ENCODE data around the gene SOBP.
A peak's percentile ranks its signal among the peaks of the same experiment; 100 is the strongest.

The SOBP gene

GRCh38 chr6:107662333-107662732 lies 172.4 kb downstream of the SOBP start:
- no peak for DNase-seq

DNA sequence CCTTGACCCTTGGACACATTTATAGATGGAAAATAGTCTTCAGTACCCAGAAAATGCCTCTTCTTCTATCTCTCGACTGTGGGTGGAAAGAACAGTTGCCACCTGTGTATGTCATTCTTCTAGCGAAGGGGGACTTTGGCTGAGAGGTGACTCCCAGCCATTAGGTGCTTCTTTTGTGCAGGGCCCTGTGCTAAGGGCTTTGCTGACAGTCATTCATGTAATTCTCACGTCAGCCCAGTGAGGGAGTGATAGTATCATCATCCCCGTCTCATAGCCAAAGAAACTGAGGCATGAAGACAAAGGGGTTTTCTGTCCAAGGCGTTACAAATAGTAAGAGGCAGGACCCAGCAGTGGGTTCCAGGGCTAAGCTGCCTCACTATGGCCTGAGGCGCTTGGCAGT lies 173.4 kb downstream of the SOBP start:
- DNase-seq = no peak

DNA sequence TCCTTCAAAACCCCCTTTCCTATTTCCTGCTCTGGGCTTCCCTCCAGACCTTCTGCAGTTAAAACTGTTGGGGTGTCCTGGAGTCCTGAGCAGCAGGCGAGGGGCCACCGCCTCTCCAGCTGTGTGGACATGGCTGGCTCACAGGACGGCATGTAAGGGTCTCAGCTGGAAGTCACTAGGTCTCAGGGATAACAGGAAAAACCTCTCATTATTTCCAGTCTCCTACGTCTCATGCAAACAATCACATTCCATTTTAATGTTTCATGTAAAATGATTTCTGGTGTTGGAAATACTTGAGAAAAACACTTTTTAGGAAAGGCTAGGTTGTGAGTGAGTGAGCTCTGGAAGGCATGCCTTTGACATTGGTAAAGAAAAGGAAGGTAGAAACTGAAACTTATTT lies 175.5 kb downstream of the SOBP start:
- DNase-seq = no peak

DNA sequence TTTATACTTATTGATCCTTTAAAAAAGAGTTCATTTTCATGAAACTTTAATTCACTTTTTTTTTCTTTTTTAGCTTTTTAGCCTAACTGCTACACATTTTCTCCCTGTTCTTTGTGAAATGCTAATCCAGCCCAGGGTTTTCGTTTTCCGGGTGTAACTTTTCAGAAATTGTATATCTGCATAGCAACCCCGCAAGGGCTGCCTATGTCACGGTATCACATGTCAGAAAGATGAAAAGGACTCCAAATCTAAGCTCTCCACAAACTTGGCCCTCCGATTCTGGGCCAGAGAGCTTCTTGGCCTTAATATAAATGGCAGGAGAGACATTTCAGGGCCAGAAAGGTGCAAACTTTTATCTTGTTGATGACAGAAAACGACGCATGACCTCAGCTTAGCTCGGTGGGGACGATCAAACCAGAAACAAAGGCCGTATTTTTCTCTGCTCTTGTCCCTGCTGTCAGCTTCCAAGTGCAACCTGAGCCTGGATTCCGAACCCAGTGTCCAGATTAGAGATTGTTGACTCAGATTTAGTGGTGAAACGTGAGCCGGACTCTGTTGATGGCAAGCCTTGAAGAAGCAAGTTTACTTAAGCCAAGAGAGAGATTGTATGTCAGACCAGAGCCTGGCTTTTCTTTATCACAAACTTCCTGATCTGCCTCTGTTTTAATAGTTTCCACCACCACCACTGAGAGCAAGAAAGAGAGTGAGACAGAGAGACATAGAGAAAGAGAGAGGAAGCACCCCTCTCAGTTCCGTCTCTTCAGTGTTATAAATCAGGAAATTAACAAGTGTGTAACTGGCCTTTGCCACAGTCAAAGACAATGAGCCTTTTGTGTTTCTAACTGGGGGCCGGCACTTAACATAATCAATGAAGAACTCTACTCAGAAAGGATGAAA lies 176.4 kb downstream of the SOBP start:
- no peak for DNase-seq

GRCh38 chr6:107666981-107667601 lies 177.2 kb downstream of the SOBP start:
- DNase-seq = no peak

- no peak for DNase-seq
These were observed 177.9 kb downstream of the SOBP start for GRCh38 chr6:107667790-107668189.

GRCh38 chr6:107668743-107669474 lies 179.0 kb downstream of the SOBP start:
- DNase-seq = no peak

- no peak for DNase-seq
These were observed 180.9 kb downstream of the SOBP start for GRCh38 chr6:107670792-107671199.

- DNase-seq = no peak
These were observed 183.2 kb downstream of the SOBP start for GRCh38 chr6:107673076-107673494.

DNA sequence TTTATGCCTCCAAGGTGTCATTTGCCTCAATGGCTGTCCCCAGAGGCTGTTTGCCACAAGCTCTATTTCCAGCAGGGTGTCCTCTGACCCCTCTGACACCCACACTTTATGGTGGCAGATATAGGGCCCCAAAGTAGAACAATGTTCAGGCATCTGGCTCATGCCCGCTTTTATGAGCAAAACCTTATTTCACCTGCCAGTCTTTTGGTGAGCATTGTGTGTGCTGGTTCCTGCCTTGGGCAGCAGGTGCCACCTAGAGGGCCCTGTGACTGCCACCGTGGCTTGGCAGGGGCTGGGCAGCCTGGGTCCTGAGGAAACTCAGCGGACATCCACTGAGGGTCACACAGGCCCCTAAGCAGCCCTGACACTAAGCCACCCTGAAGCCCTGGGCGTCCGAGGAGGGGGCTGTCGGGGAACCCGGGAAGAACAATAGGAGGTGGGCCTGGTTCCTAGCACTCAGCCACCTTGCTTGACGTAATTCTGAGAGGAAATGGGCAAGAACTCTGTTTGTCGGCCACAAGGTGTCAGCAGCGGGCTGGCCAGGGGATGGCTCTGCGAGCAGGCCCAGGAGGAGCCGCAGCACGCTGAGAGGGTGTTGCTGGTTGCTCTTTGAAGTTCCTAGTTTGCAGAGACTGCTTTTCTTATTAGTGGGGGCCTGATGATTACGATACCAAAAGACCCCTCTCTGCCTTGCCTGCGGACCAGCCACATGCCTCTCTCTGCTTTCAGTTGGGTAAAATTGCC lies 185.2 kb downstream of the SOBP start:
- DNase-seq = peak; percentile 84

GRCh38 chr6:107676042-107676441 lies 186.1 kb downstream of the SOBP start:
- DNase-seq = no peak

DNA sequence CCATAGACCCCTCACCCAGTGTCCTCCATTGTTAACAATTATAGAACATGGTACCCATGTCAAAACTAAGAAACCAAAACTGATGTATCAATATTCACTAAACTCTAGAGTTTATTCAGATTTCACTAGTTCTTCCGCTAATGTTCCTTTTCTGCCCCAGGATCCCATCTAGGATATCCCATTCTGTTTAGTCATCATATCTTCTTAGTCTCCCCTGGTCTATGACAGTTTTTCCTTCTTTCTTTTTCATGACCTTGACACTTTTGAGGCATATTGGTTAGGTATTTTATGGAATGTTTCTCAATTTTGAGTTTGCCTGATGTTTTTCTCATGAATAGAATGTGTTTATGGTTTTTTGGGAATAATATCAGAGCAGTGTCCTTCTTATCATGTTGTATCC lies 187.5 kb downstream of the SOBP start:
- no peak for DNase-seq

- DNase-seq = no peak
These were observed 189.5 kb downstream of the SOBP start for GRCh38 chr6:107679457-107679856.

GRCh38 chr6:107682721-107683120 lies 192.8 kb downstream of the SOBP start:
- no peak for DNase-seq

DNA sequence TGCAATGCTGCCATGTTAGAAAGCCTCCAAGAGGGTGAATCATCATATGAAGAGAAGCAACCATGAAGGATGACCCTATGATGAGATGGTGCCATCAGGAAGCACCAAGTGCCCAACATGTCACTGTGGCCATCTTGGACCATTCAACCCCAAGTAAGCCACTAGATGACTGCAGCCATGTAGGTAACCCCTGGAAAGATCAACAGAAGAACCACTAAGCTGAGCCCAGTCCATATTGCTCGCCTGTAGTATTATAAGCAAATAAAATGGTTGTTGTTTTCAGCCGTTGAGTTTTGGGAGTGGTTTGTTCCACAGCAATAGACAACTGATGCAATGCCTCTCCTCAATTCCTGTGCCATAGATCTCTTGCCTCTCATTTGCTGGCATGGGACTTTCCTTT lies 193.3 kb downstream of the SOBP start:
- DNase-seq = no peak

GRCh38 chr6:107684996-107685395 lies 195.1 kb downstream of the SOBP start:
- no peak for DNase-seq

DNA sequence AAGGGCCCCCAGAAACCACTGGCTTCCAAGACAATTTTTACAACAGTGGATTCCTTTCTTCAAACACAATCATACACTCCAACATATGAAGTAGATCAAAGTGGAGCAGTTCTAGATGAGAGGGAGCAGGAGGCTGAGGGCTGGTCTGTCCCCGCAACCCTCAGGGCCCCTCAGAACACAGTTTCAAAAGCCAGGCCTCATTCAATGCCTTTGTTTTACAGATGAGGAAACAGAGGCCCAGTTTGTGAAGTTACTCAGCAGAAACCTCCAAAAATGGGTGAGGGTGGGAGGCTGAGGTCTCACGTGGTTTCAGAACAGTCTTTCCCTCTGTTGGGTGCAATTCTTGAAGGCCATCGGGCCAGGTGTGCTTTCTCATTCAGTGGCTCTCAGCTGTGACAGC lies 199.3 kb downstream of the SOBP start:
- no peak for DNase-seq

DNA sequence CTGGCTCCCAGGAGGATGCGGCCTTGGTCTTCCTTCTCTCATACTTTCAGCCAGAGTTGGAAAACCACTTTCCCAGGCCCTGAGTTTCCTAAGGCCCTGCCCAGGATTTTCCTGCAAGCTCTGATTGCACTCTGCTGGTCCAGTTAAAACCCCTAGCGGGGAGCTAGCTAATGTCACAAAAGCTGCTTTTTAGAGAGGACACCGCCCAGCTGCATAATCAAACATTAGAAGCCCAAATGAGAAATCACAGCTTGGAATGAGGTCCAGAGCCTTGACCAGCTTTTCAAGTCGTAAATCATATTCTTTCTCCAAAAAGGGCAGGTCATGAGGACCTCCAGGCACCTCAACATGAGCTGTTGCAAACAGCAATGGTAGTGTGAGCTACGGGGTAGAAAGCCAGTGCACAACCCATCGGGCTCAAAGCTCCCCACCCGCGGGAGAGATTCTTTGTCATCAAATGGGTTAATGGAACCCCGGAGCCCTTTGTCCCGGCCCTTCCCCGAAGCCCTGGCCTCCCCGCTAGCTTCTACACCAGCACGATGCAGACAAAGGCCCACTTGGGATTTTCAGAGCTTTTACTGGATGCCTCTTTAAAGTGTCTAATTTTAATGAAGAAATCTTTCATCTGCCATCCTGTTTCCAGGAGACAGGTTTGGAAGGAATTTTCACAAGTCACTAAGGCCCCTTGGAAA lies 200.2 kb downstream of the SOBP start:
- DNase-seq = no peak

GRCh38 chr6:107690643-107691061 lies 200.7 kb downstream of the SOBP start:
- no peak for DNase-seq

DNA sequence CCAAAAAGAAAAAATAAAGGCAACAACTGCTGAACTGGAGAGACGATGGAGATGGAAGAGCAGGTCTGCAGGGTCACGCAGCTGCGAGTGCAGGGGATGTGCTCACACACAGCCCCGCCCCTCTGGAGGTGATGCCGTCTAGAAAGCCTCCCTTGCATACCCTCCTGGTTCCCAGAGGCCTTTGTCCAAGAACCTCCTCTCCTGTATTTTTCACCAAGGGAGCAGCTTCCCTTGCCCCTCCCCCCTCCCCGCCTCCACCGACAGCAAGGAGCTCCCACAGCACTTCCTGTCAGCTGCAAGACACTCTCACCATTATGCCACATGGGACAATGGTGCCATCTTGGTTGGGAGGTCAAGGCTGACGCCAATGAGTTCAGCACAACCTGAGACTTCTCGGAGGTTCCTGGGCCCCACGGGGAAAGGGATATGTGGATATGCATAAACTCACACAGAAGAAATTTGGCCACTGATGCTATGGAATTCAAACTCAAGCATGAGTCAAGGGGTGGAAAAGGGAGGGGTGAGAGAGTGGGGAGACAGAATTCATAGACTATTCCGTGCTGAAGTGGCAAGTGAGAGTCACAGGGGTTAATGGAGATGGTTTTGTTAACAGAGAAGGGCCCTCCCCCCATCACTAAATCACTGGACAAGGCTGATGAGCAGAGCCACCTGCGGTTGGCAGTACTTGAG lies 201.3 kb downstream of the SOBP start:
- no peak for DNase-seq

DNA sequence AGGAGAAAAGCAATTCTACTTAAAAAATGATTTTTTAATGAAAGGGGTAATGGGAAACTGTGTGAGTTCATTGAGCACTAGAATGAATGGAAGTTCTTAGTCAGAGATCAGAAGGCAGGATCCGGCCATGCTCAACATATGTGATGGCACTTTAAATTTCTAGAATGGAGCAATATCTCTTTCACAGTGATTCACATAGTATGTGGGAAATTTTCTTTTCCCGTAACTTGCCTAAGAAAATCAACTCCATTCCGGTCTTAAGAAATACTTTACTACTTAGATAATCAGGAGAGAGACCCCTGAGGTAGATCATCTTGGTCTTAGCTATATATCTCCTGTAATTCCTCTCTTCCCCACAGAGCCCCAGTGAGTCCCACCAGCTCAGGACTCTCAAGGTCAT lies 202.4 kb downstream of the SOBP start:
- no peak for DNase-seq
